Kidney epithelial cell (primary cell): ENCODE data around the gene SPRR3. TPM values are rescaled to one million over a fixed set of nuclear protein-coding genes. Genes with fewer than 3 reads are reported as not detected.
"Not testable (repeated sequence)": the region's sequence is repeated elsewhere in the genome, so short reads cannot be mapped to it uniquely, and the experiment has no call there.

Source experiments
- DNase-seq: peaks from one replicate; pipeline ENCODE4 v3.0.0-alpha.2; 2010; ENCODE audit warnings: low read depth
- H3K27me3 ChIP-seq: 2 replicates; pipeline ENCODE4 v1.6.0; 2011; ENCODE audit warnings: low read length; ENCODE audit not compliant: control insufficient read depth, insufficient read depth
- H3K36me3 ChIP-seq: 2 replicates; pipeline ENCODE4 v1.5.1; 2011; ENCODE audit warnings: low read length; ENCODE audit not compliant: control insufficient read depth, insufficient read depth
- H3K4me3 ChIP-seq: 2 replicates; pipeline ENCODE4 v1.5.1; 2011; ENCODE audit warnings: low read depth, mild to moderate bottlenecking, control low read depth, low read length
- total RNA-seq: library from RNA; depleted of rRNA; stranded (reverse); fragments of >200 nt; gene quantifications from 2 replicates; pipeline ENCODE4 v1.2.3, GENCODE V29; 2015
- TF ChIP-seq, protein P1 (sequence below): IDR thresholded peaks from 2 replicates; pipeline ENCODE4 v1.5.1; 2011; ENCODE audit warnings: mild to moderate bottlenecking, moderate library complexity, low read length, control low read depth, inconsistent platforms; ENCODE audit not compliant: insufficient read depth, poor library complexity, severe bottlenecking

The SPRR3 gene
- total RNA-seq, 1 donor from 2014 or later: 1.1 TPM

GRCh38 chr1:152999818-153000217, 1.7 kb upstream of the SPRR3 start:
- H3K27me3 ChIP-seq: no peaks in the 10 kb centered on the region
- H3K36me3 ChIP-seq: no peaks in the 10 kb centered on the region
- DNase-seq: no peak
- TF ChIP-seq, protein P1, sequence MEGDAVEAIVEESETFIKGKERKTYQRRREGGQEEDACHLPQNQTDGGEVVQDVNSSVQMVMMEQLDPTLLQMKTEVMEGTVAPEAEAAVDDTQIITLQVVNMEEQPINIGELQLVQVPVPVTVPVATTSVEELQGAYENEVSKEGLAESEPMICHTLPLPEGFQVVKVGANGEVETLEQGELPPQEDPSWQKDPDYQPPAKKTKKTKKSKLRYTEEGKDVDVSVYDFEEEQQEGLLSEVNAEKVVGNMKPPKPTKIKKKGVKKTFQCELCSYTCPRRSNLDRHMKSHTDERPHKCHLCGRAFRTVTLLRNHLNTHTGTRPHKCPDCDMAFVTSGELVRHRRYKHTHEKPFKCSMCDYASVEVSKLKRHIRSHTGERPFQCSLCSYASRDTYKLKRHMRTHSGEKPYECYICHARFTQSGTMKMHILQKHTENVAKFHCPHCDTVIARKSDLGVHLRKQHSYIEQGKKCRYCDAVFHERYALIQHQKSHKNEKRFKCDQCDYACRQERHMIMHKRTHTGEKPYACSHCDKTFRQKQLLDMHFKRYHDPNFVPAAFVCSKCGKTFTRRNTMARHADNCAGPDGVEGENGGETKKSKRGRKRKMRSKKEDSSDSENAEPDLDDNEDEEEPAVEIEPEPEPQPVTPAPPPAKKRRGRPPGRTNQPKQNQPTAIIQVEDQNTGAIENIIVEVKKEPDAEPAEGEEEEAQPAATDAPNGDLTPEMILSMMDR: no peak
- no peak overlapping the region for H3K4me3 ChIP-seq

GRCh38 chr1:153000294-153000693, 1.3 kb upstream of the SPRR3 start:
- TF ChIP-seq, protein P1: no peak
- no peaks in the 10 kb centered on the region for H3K36me3 ChIP-seq
- no peak for DNase-seq

DNA sequence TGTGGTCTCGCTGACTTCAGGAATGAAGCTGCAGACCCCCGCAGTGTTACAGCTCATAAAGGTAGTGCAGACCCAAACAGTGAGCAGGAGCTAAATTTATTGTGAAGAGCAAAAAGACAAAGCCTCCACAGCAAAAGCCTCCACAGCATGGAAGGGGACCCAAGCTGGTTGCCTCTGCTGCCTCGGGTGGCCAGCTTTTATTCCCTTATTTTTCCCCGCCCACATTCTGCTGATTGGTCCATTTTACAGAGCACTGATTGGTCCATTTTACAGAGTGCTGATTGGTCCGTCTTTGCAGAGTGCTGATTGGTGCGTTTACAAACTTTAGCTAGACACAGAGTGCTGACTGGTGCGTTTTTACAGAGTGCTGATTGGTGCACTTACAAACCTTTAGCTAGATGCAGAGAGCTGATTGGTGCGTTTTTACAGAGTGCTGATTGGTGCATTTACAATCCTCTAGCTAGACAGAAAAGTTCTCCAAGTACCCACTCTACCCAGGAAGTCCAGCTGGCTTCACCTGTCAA, 9.7 kb downstream of the SPRR3 start:
- not testable (repeated sequence) for H3K4me3 ChIP-seq, DNase-seq, H3K27me3 ChIP-seq, H3K36me3 ChIP-seq

More at GRCh38 chr1:153000294-153000693, 1.3 kb upstream of the SPRR3 start:
- Histone ChIP-seq H3K27me3 (no peaks in the 10 kb centered on the region), H3K4me3 (no peak overlapping the region)

DNA sequence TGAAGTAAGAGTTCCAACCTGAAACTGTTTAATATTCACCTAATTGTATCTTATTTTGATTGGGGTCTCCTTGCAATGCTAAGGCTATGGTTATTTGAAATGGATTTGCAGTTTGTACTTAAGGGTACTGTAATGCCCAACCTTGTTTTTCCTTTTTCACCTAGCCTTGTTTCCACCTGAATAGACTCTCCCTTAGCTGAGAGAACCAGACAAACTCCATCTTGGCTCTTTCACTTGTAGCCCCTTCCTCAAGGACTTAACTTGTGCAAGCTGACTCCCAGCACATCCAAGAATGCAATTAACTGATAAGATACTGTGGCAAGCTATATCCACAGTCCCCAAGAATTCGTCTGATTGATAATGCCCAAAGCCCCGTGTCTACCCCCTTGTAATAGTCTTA, 20.3 kb downstream of the SPRR3 start:
- H3K4me3 ChIP-seq, H3K27me3 ChIP-seq, DNase-seq, H3K36me3 ChIP-seq: not testable (repeated sequence)

- not testable (repeated sequence) for H3K36me3 ChIP-seq, H3K4me3 ChIP-seq, DNase-seq, H3K27me3 ChIP-seq
These were observed 20.8 kb downstream of the SPRR3 start for GRCh38 chr1:153022340-153022739.

GRCh38 chr1:153023109-153023508, 21.6 kb downstream of the SPRR3 start:
- Histone ChIP-seq H3K4me3 (no peak overlapping the region), H3K36me3 (no peaks in the 10 kb centered on the region), H3K27me3 (no peaks in the 10 kb centered on the region)
- TF ChIP-seq, protein P1: no peak
- no peak for DNase-seq

DNA sequence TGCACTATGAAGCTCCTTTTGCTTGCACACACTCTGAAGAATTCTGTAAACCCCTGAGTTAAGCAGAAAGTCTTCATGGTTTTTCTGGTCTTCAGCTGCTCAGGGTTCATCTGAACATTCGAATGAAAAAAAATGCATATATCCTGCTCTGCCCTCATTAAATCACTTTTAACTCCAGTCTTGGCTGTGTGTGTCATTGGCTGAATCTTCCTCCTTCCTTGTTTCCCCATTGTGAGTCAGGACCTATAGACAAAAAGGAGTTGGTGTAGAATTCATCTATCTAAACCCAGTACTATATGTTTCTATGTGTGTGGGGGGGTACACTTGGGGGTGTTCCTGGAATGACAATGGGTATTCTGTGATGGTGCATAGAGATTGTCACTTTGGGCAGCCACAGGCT, 22.9 kb downstream of the SPRR3 start:
- H3K36me3 ChIP-seq: no peaks in the 10 kb centered on the region
- no peak for DNase-seq

More for the DNA sequence above, 22.9 kb downstream of the SPRR3 start:
- TF ChIP-seq, protein P1: no peak
- H3K4me3 ChIP-seq: no peak overlapping the region
- H3K27me3 ChIP-seq: no peaks in the 10 kb centered on the region
